22Rv1 (cell line): ENCODE data around the gene UNC5A.

Source experiments
- CTCF ChIP-seq: fragments of 450-650 bp; IDR thresholded peaks from 2 replicates; pipeline ENCODE4 v1.5.1; 2017; ENCODE audit warnings: mild to moderate bottlenecking
- ZFX ChIP-seq: fragments of 450-650 bp; IDR thresholded peaks from 2 replicates; pipeline ENCODE4 v1.6.1; 2017; ENCODE audit warnings: antibody characterized with exemption, borderline replicate concordance

GRCh38 chr5:176902102-176902814, 91.9 kb downstream of the UNC5A start:
- TF ChIP-seq CTCF (no peak), ZFX (no peak)
